H1 (cell line): ENCODE measurements around the gene NDUFA5. TPM values are rescaled to one million over a fixed set of nuclear protein-coding genes. Genes with fewer than 3 reads are reported as not detected.

ENCODE experiments used
- RAD21 ChIP-seq, 2 experiments: IDR thresholded peaks in 1 of 2; conservative IDR thresholded peaks in 1 of 2; 2 replicates each; pipeline ENCODE4 v1.6.1; 2011; ENCODE audit warnings: low read depth in 2 of 2, low read length in 2 of 2, improper control_type of control experiment in 1 of 2, inconsistent platforms in 1 of 2, mild to moderate bottlenecking in 1 of 2, moderate library complexity in 1 of 2
- RFX5 ChIP-seq: IDR thresholded peaks from 2 replicates; pipeline ENCODE4 v1.6.1; 2011; ENCODE audit warnings: low read depth, low read length, improper control_type of control experiment, borderline replicate concordance
- USF2 ChIP-seq: IDR thresholded peaks from 2 replicates; pipeline ENCODE4 v1.6.1; 2011; ENCODE audit warnings: low read length, improper control_type of control experiment
- polyA plus RNA-seq, 7 experiments: library from polyadenylated mRNA; depleted of rRNA in 3 of 7; stranded (reverse) in 5 of 7; unstranded in 2 of 7; fragments of >200 nt in 5 of 7; fragments of 200-250 nt in 2 of 7; gene quantifications; 1 replicate in 5 of 7; 2 replicates in 1 of 7; 4 replicates in 1 of 7; pipeline versions ENCODE4 v1.2.1 to v1.2.3, GENCODE V29; 2011 to 2013; ENCODE audit warnings: missing spikeins in 2 of 7, mixed read lengths in 2 of 7
- total RNA-seq: library from RNA; stranded (reverse); fragmentation: NEBNext Ultra II Directional; extraction: Animal tissue kit (Norgen Biotek cat#: 25700); gene quantifications from 2 replicates; pipeline ENCODE4 v1.2.1, GENCODE V29; 2021

Gene NDUFA5
- total and polyA plus RNA-seq, 2 of the 8 experiments (the other 6 are each of a cell fraction or from before 2014, with no cell fraction given), result 7.6 to 76.3 TPM

GRCh38 chr7:123533553-123533917 is 24.1 kb downstream of the NDUFA5 start (continued):
- TF ChIP-seq RAD21 (IDR thresholded peaks at IDR 0.05 in 1 of 2, conservative IDR thresholded peaks at IDR 0.05 in 1 of 2; ENCODE audit: low read depth in 2 of 2, low read length in 2 of 2) (no peak), USF2 (no peak), RFX5 (no peak)
